DND-41 (cell line): ENCODE measurements around the gene FRAT2.

Source experiments
- CTCF ChIP-seq: IDR thresholded peaks from 2 replicates; pipeline ENCODE4 v1.5.1; 2012; ENCODE audit warnings: borderline replicate concordance, low read length, moderate library complexity, mild to moderate bottlenecking; ENCODE audit not compliant: poor library complexity, severe bottlenecking; ENCODE audit errors: extremely low read depth
- EZH2 ChIP-seq: IDR thresholded peaks from 3 replicates; pipeline ENCODE4 v1.6.1; 2012; ENCODE audit warnings: borderline replicate concordance, low read depth, mild to moderate bottlenecking, moderate library complexity, low read length, inconsistent platforms; ENCODE audit not compliant: severe bottlenecking

GRCh38 chr10:97349752-97350513 lies 15.4 kb upstream of the FRAT2 start:
- TF ChIP-seq CTCF (no peak), EZH2 (no peak)
